Smooth muscle cell (in vitro differentiated cells): Measurements from ENCODE around the gene COL23A1. TPM values are rescaled to one million over a fixed set of nuclear protein-coding genes. Genes with fewer than 3 reads are reported as not detected.

ENCODE experiments used
- DNase-seq: peaks from one replicate; lab custom pipeline; 2025; ENCODE audit not compliant: unreplicated experiment; lab: John Stamatoyannopoulos, UW
- H2AFZ ChIP-seq: fragments of 200-600 bp; sonication (generic); 2 replicates; pipeline ENCODE4 v1.6.0; 2016; ENCODE audit warnings: antibody characterized with exemption, low read depth, mild to moderate bottlenecking
- H3F3A ChIP-seq: fragments of 200-600 bp; sonication (generic); 2 replicates; pipeline ENCODE4 v1.6.0; 2017; ENCODE audit warnings: antibody characterized with exemption, low read depth
- H3K27ac ChIP-seq: fragments of 200-600 bp; sonication (generic); 2 replicates; pipeline ENCODE4 v1.5.1; 2016; ENCODE audit warnings: low read depth, mild to moderate bottlenecking
- H3K27me3 ChIP-seq: fragments of 200-600 bp; sonication (generic); 2 replicates; pipeline ENCODE4 v1.6.1; 2016; ENCODE audit warnings: low read depth, mild to moderate bottlenecking
- H3K36me3 ChIP-seq: fragments of 200-600 bp; sonication (generic); 2 replicates; pipeline ENCODE4 v1.5.1; 2016; ENCODE audit warnings: low read depth
- H3K4me1 ChIP-seq: fragments of 200-600 bp; sonication (generic); 2 replicates; pipeline ENCODE4 v1.5.1; 2016; ENCODE audit warnings: low read depth
- H3K4me2 ChIP-seq: fragments of 200-600 bp; sonication (generic); 2 replicates; pipeline ENCODE4 v1.6.0; 2016; ENCODE audit warnings: mild to moderate bottlenecking
- H3K4me3 ChIP-seq: fragments of 200-600 bp; sonication (generic); 2 replicates; pipeline ENCODE4 v1.5.1; 2016; ENCODE audit warnings: mild to moderate bottlenecking
- H3K79me2 ChIP-seq: fragments of 200-600 bp; sonication (generic); 2 replicates; pipeline ENCODE4 v1.6.0; 2016; ENCODE audit warnings: low read depth, mild to moderate bottlenecking
- H3K9ac ChIP-seq: fragments of 200-600 bp; sonication (generic); 2 replicates; pipeline ENCODE4 v1.6.0; 2016; ENCODE audit warnings: low read depth
- H3K9me3 ChIP-seq: fragments of 200-600 bp; sonication (generic); replicated peaks from 2 replicates; pipeline ENCODE4 v1.5.1; 2016; ENCODE audit warnings: low read depth
- H4K20me1 ChIP-seq: fragments of 200-600 bp; sonication (generic); 2 replicates; pipeline ENCODE4 v1.6.0; 2016; ENCODE audit warnings: low read depth
- CTCF ChIP-seq: fragments of 200-600 bp; sonication (generic); IDR thresholded peaks from 2 replicates; pipeline ENCODE4 v1.5.1; 2017; ENCODE audit warnings: borderline replicate concordance, mild to moderate bottlenecking, antibody characterized with exemption; ENCODE audit not compliant: insufficient read depth, poor library complexity, severe bottlenecking
- WGBS: methylation state at CpG from one replicate; pipeline ENCODE4 v1.1.7; 2016; ENCODE audit warnings: low lambda C conversion rate; 5-methylcytosine and 5-hydroxymethylcytosine counted together
- polyA plus RNA-seq: library from polyadenylated mRNA; unstranded; fragments of >200 nt; fragmentation: Nextera tagmentation; extraction: Ambion mirVana; gene quantifications from 2 replicates; pipeline ENCODE4 v1.2.1, GENCODE V29; 2016
- total RNA-seq: library from RNA; depleted of rRNA; stranded (reverse); fragments of >200 nt; gene quantifications from 2 replicates; pipeline ENCODE4 v1.2.3, GENCODE V29; 2014

Gene COL23A1
- total and polyA plus RNA-seq, 2 experiments from 2014 or later = 5.3 to 27.4 TPM

- Histone ChIP-seq H2AFZ (no peak overlapping the region), H3K4me1 (peaks cover 8% of the 10 kb centered on the region), H3K27me3 (no peaks in the 10 kb centered on the region), H3K9ac (no peak overlapping the region), H4K20me1 (no peaks in the 10 kb centered on the region), H3K9me3 (no peaks in the 10 kb centered on the region), H3K79me2 (no peaks in the 10 kb centered on the region), H3K36me3 (no peaks in the 10 kb centered on the region), H3K27ac (no peak overlapping the region), H3K4me2 (no peak overlapping the region), H3F3A (no peaks in the 10 kb centered on the region), H3K4me3 (no peak overlapping the region)
- WGBS = 82% methylated on average over 20 of the region's 20 CpGs
- no peak for TF ChIP-seq CTCF
- no peak for DNase-seq
Observed at GRCh38 chr5:178387061-178387855, 202.9 kb downstream of the COL23A1 start.

GRCh38 chr5:178386336-178386931 is 203.8 kb downstream of the COL23A1 start:
- WGBS = 53% methylated on average over 20 of the region's 20 CpGs
- H3K79me2 ChIP-seq = no peaks in the 10 kb centered on the region
- peaks cover 8% of the 10 kb centered on the region for H3K4me1 ChIP-seq
- H3F3A ChIP-seq = no peaks in the 10 kb centered on the region
- H3K9ac ChIP-seq = no peak overlapping the region
- H3K36me3 ChIP-seq = no peaks in the 10 kb centered on the region
- H4K20me1 ChIP-seq = no peaks in the 10 kb centered on the region
- H3K27ac ChIP-seq = peak overlapping the region; percentile 52
- TF ChIP-seq CTCF = no peak
- H3K4me2 ChIP-seq = no peak overlapping the region
- no peak overlapping the region for H3K4me3 ChIP-seq
- H3K27me3 ChIP-seq = no peaks in the 10 kb centered on the region
- no peaks in the 10 kb centered on the region for H3K9me3 ChIP-seq
- H2AFZ ChIP-seq = no peak overlapping the region
- no peak for DNase-seq

- Histone ChIP-seq H3K9ac (no peak overlapping the region), H3K4me1 (peaks cover 8% of the 10 kb centered on the region), H3K27me3 (no peaks in the 10 kb centered on the region), H3K9me3 (no peaks in the 10 kb centered on the region), H4K20me1 (no peaks in the 10 kb centered on the region), H2AFZ (no peak overlapping the region), H3K4me2 (peak overlapping the region; percentile 72), H3K27ac (peak overlapping the region; percentile 52), H3K4me3 (no peak overlapping the region), H3K36me3 (no peaks in the 10 kb centered on the region), H3K79me2 (no peaks in the 10 kb centered on the region), H3F3A (no peaks in the 10 kb centered on the region)
- 39% methylated on average over 13 of the region's 13 CpGs for WGBS
- DNase-seq = no peak
- TF ChIP-seq CTCF = no peak
Observed at GRCh38 chr5:178385496-178385890, 204.7 kb downstream of the COL23A1 start.
